SU-DHL-6 (cell line): ENCODE results near the gene KIAA1958.

Experiments
- EZH2phosphoT487 ChIP-seq: fragments of 200-600 bp; sonication (generic), shearing (Covaris generic); conservative IDR thresholded peaks from 2 replicates; pipeline ENCODE4 v1.6.1; 2018; ENCODE audit warnings: mild to moderate bottlenecking, antibody characterized with exemption, low read length, moderate library complexity, mixed read lengths
- TF ChIP-seq, protein P1 (sequence below): fragments of 200-600 bp; sonication (generic); IDR thresholded peaks from one replicate; pipeline ENCODE4 v1.5.1; 2017; ENCODE audit warnings: antibody characterized with exemption, mild to moderate bottlenecking, low read length, moderate library complexity; ENCODE audit not compliant: insufficient read depth, poor library complexity, severe bottlenecking

DNA sequence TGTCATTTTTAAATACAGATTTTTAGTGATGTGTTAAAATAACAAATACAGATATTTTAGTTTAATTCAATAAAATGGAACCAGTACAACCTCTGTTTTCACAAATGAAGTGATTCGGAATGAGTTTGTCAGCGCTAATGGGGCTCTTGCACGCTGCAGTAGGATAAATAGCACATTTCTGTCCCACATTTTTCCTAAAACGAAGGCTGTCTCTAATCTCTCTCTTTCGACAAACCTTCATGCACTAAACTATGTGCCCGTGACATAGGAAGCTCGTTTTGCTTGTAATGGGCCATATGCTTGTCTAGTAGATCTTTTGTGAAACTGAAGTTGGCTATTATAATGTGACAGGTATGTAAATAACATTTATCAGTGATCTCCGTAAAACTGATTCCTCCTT lies 130.7 kb downstream of the KIAA1958 start:
- TF ChIP-seq, protein P1, sequence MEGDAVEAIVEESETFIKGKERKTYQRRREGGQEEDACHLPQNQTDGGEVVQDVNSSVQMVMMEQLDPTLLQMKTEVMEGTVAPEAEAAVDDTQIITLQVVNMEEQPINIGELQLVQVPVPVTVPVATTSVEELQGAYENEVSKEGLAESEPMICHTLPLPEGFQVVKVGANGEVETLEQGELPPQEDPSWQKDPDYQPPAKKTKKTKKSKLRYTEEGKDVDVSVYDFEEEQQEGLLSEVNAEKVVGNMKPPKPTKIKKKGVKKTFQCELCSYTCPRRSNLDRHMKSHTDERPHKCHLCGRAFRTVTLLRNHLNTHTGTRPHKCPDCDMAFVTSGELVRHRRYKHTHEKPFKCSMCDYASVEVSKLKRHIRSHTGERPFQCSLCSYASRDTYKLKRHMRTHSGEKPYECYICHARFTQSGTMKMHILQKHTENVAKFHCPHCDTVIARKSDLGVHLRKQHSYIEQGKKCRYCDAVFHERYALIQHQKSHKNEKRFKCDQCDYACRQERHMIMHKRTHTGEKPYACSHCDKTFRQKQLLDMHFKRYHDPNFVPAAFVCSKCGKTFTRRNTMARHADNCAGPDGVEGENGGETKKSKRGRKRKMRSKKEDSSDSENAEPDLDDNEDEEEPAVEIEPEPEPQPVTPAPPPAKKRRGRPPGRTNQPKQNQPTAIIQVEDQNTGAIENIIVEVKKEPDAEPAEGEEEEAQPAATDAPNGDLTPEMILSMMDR = no peak
- no peak for TF ChIP-seq EZH2phosphoT487
